SJCRH30 (cell line): Measurements from ENCODE around the gene PHF10. TPM values are rescaled to one million over a fixed set of nuclear protein-coding genes. Genes with fewer than 3 reads are reported as not detected.
"Not testable (repeated sequence)": the region's sequence is repeated elsewhere in the genome, so short reads cannot be mapped to it uniquely, and the experiment has no call there.

Experiments
- DNase-seq, 2 experiments: peaks; one replicate each; pipeline ENCODE4 v3.0.0-alpha.2; 2015 to 2020
- H3K27ac ChIP-seq: fragments of 250-450 bp; sonication (Bioruptor Pico); 2 replicates; pipeline ENCODE4 v1.5.1; 2020; ENCODE audit warnings: mild to moderate bottlenecking, moderate library complexity
- H3K27me3 ChIP-seq: fragments of 250-450 bp; sonication (Bioruptor Pico); 2 replicates; pipeline ENCODE4 v1.5.1; 2020; ENCODE audit warnings: mild to moderate bottlenecking, moderate library complexity
- H3K36me3 ChIP-seq: fragments of 250-450 bp; sonication (Bioruptor Pico); 2 replicates; pipeline ENCODE4 v1.5.1; 2020; ENCODE audit warnings: mild to moderate bottlenecking, moderate library complexity
- H3K4me1 ChIP-seq: fragments of 250-450 bp; sonication (Bioruptor Pico); 2 replicates; pipeline ENCODE4 v1.5.1; 2020; ENCODE audit warnings: mild to moderate bottlenecking, moderate library complexity
- H3K4me3 ChIP-seq: fragments of 250-450 bp; sonication (Bioruptor Pico); 2 replicates; pipeline ENCODE4 v1.5.1; 2020; ENCODE audit warnings: mild to moderate bottlenecking, moderate library complexity
- H3K9me3 ChIP-seq: fragments of 250-450 bp; sonication (Bioruptor Pico); replicated peaks from 2 replicates; pipeline ENCODE4 v1.5.1; 2020; ENCODE audit warnings: mild to moderate bottlenecking, moderate library complexity
- total RNA-seq: library from RNA; depleted of rRNA; stranded (reverse); fragments of >200 nt; shearing (Covaris generic); gene quantifications from 2 replicates; pipeline ENCODE4 v1.2.3, GENCODE V29; 2014

The PHF10 gene
- total RNA-seq, 1 experiment from 2014 or later, result 65.2 TPM

- H3K4me3 ChIP-seq, result no peak overlapping the region
- H3K27me3 ChIP-seq, result no peaks in the 10 kb centered on the region
- H3K36me3 ChIP-seq, result peaks cover 84% of the 10 kb centered on the region
- peaks cover 1% of the 10 kb centered on the region; the same call in 1 of the 2 replicates for H3K4me1 ChIP-seq
- no peak overlapping the region for H3K27ac ChIP-seq
- H3K9me3 ChIP-seq, result no peaks in the 10 kb centered on the region
- no peak for DNase-seq
Observed at GRCh38 chr6:169709293-169709692, 15.0 kb downstream of the PHF10 start.

GRCh38 chr6:169707772-169708171 lies 16.5 kb downstream of the PHF10 start:
- Histone ChIP-seq H3K4me3 (no peak overlapping the region), H3K4me1 (peaks cover 10% of the 10 kb centered on the region; the same call in 1 of the 2 replicates), H3K27ac (no peak overlapping the region), H3K9me3 (no peaks in the 10 kb centered on the region), H3K36me3 (peaks cover 75% of the 10 kb centered on the region), H3K27me3 (no peaks in the 10 kb centered on the region)
- no peak for DNase-seq

- no peak for DNase-seq
- H3K27ac ChIP-seq, result peak overlapping the region; percentile 74
- H3K36me3 ChIP-seq, result peaks cover 35% of the 10 kb centered on the region
- peaks cover 10% of the 10 kb centered on the region; the same call in 1 of the 2 replicates for H3K4me1 ChIP-seq
- no peaks in the 10 kb centered on the region for H3K27me3 ChIP-seq
- H3K9me3 ChIP-seq, result no peaks in the 10 kb centered on the region
- peak overlapping the region; percentile 82 for H3K4me3 ChIP-seq
Observed at GRCh38 chr6:169702840-169703246, 21.5 kb downstream of the PHF10 start.

DNA sequence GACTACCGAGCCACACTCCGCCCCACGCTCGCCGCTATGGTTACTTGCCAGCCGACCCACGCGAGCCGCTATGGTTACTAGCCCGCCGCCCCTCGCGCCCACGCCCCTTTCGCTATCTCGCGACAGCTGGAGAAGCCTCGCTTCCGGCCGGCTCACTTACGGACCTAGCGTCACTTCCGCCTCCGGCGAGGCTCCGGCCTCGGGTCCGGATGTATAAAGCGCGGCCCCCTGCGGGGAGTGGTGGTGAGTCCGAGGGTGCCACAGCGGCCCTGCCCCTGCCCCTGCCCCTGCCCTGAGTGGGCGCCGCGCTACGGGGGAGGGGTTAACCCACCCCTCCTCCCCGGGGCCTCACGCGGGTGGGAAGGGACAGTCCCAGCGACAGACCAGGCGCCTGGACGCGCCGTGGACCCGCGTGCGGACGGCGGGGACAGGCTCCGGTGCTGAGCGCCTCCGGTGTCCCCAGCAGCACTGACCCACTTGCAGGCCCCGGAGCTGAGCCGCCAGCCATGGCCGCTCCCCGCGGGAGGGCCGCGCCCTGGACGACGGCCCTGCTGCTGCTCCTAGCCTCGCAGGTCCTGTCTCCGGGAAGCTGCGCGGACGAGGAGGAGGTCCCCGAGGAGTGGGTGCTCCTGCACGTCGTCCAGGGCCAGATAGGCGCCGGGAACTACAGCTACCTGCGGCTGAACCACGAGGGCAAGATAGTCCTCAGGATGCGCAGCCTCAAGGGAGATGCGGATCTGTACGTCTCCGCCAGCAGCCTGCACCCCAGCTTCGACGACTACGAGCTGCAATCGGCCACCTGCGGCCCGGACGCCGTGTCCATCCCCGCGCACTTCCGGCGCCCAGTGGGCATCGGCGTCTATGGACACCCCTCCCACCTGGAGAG lies 22.1 kb downstream of the PHF10 start, which contains the start of the genes C6orf120 and WDR27:
Gene C6orf120 (plus strand): TSS at position 173 of the 886 bp plus-strand sequence. CDS start 334 bp downstream, at position 507.
Gene WDR27 (minus strand): TSS at position 76 of the 886 bp plus-strand sequence. CDS start 13,024 bp downstream, outside the sequence.
- Histone ChIP-seq H3K4me1 (peaks cover 10% of the 10 kb centered on the region; the same call in 1 of the 2 replicates), H3K9me3 (no peaks in the 10 kb centered on the region), H3K4me3 (peak within 1 kb of the TSS; percentile 82), H3K27ac (peak within 1 kb of the TSS; percentile 74), H3K27me3 (no peaks in the 10 kb centered on the region), H3K36me3 (peaks cover 30% of the 10 kb centered on the region)
- DNase-seq, result peak; percentile 97

GRCh38 chr6:169701311-169701953 lies 22.9 kb downstream of the PHF10 start:
- peak overlapping the region; percentile 82 for H3K4me3 ChIP-seq
- peaks cover 10% of the 10 kb centered on the region; the same call in 1 of the 2 replicates for H3K4me1 ChIP-seq
- H3K9me3 ChIP-seq, result no peaks in the 10 kb centered on the region
- DNase-seq, result no peak
- H3K27me3 ChIP-seq, result no peaks in the 10 kb centered on the region
- peak overlapping the region; percentile 74 for H3K27ac ChIP-seq
- peaks cover 24% of the 10 kb centered on the region for H3K36me3 ChIP-seq

- peak overlapping the region; percentile 82; the same call in 1 of the 2 replicates for H3K4me3 ChIP-seq
- H3K4me1 ChIP-seq, result peaks cover 10% of the 10 kb centered on the region; the same call in 1 of the 2 replicates
- no peaks in the 10 kb centered on the region for H3K27me3 ChIP-seq
- no peak for DNase-seq
- no peaks in the 10 kb centered on the region for H3K9me3 ChIP-seq
- peaks cover 14% of the 10 kb centered on the region for H3K36me3 ChIP-seq
- no peak overlapping the region for H3K27ac ChIP-seq
Observed at GRCh38 chr6:169700296-169700695, 24.0 kb downstream of the PHF10 start.

- not testable (repeated sequence) for H3K27ac ChIP-seq, H3K4me3 ChIP-seq, H3K4me1 ChIP-seq, H3K27me3 ChIP-seq, H3K9me3 ChIP-seq
- H3K36me3 ChIP-seq, result peaks cover 11% of the 10 kb centered on the region; the same call in 1 of the 2 replicates
- peak in 1 of 2 experiments; percentile 24 for DNase-seq
Observed at GRCh38 chr6:169697115-169697514, 27.2 kb downstream of the PHF10 start.

DNA sequence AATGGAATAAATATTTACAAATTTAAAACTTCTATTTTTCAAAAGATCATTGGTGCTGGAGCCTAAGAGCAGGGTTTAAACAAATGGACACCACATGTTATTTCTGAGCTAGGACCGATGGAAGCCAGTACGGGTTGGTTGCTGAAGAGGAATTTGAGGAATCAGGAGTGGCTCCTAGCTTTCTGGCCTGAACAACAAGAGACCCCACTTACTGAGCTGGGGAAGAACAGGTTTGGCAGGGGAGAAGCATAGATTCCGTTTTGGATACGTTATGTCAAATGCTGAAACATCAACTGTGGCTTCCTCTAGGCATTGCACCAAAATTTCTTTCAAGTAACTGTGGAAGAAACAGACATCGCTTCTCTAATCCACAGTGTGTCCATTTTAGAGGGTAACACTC lies 29.2 kb downstream of the PHF10 start:
- Histone ChIP-seq H3K4me1 (no peaks in the 10 kb centered on the region), H3K9me3 (no peaks in the 10 kb centered on the region), H3K27ac (no peak overlapping the region), H3K36me3 (peaks cover 22% of the 10 kb centered on the region), H3K27me3 (no peaks in the 10 kb centered on the region), H3K4me3 (no peak overlapping the region)
- DNase-seq, result no peak

DNA sequence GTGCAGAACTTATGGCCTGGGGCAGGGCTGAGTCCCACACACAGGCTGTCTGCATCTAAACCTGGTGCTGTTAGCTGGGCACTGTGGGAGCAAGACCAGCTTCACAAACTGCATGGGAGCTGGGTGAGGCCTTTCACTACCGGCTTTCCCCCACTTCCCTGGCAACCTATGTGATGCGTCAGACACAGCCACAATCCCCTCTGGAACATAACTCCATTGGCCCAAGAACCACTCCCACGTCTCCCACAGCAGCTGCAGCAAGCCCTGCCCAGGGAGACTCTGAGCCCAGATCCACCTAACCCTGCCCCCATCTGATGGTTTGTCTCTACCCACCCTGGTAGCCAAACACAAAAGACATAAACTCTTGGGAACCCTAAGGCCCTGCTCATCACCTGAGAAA lies 31.8 kb downstream of the PHF10 start:
- H3K27ac ChIP-seq, result no peak overlapping the region
- H3K4me3 ChIP-seq, result no peak overlapping the region
- H3K9me3 ChIP-seq, result no peaks in the 10 kb centered on the region
- DNase-seq, result no peak
- H3K27me3 ChIP-seq, result no peaks in the 10 kb centered on the region
- H3K36me3 ChIP-seq, result peaks cover 41% of the 10 kb centered on the region
- no peaks in the 10 kb centered on the region for H3K4me1 ChIP-seq

DNA sequence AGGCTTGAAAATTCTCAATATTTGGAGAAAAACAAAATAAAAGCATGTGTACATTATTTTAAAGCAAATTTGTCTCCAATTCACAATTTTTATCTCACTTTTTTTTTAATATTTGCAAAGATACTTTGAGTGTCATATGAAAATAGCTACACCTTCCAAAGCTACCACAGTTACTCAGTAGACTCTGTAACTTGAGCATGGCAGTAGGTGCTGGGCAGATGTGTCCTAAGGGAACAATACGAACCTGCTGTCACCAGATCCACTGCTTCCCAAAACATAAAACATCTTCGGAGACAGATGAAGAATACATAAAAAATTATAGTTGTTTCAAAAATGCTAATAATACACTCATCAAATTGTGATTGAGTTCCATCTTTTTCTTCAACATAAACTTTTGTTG lies 33.0 kb downstream of the PHF10 start:
- Histone ChIP-seq H3K4me3 (no peak overlapping the region), H3K27ac (no peak overlapping the region), H3K9me3 (peaks cover 5% of the 10 kb centered on the region), H3K36me3 (peaks cover 53% of the 10 kb centered on the region), H3K27me3 (no peaks in the 10 kb centered on the region), H3K4me1 (no peaks in the 10 kb centered on the region)
- no peak for DNase-seq

- no peaks in the 10 kb centered on the region for H3K27me3 ChIP-seq
- H3K4me1 ChIP-seq, result no peaks in the 10 kb centered on the region
- no peak overlapping the region for H3K27ac ChIP-seq
- peaks cover 59% of the 10 kb centered on the region for H3K36me3 ChIP-seq
- no peak overlapping the region for H3K4me3 ChIP-seq
- no peak for DNase-seq
- H3K9me3 ChIP-seq, result peaks cover 18% of the 10 kb centered on the region
Observed at GRCh38 chr6:169689287-169689686, 35.0 kb downstream of the PHF10 start.

DNA sequence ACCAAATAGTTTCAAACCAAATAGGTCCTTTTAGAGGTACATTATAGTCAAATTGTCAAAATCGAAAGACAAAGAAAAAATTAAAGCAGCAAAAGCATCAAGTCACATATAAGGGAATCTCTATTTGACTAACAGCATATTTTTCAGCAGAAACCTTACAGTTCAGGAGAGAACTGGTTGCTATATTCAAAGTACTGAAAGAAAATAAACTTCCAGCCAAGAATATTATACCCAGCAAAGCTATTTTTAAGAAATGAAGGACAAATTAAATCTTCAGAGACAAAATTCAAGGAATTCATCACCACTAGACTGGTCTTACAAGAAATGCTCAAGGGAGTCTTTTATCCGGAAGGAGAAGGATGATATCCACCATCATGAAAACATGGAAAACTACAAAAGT lies 38.4 kb downstream of the PHF10 start:
- H3K9me3 ChIP-seq, result peaks cover 18% of the 10 kb centered on the region
- H3K4me1 ChIP-seq, result no peaks in the 10 kb centered on the region
- no peak overlapping the region for H3K4me3 ChIP-seq
- no peaks in the 10 kb centered on the region for H3K27me3 ChIP-seq
- H3K36me3 ChIP-seq, result peaks cover 67% of the 10 kb centered on the region
- H3K27ac ChIP-seq, result no peak overlapping the region
- DNase-seq, result no peak

GRCh38 chr6:169684056-169684455 lies 40.2 kb downstream of the PHF10 start:
- DNase-seq, result no peak
- Histone ChIP-seq H3K36me3 (peaks cover 74% of the 10 kb centered on the region), H3K9me3 (peaks cover 18% of the 10 kb centered on the region), H3K4me3 (no peak overlapping the region), H3K4me1 (no peaks in the 10 kb centered on the region), H3K27ac (no peak overlapping the region), H3K27me3 (no peaks in the 10 kb centered on the region)

GRCh38 chr6:169678342-169678741 lies 46.0 kb downstream of the PHF10 start:
- Histone ChIP-seq H3K27ac (no peak overlapping the region), H3K9me3 (no peaks in the 10 kb centered on the region), H3K36me3 (peaks cover 57% of the 10 kb centered on the region), H3K4me3 (no peak overlapping the region), H3K4me1 (no peaks in the 10 kb centered on the region), H3K27me3 (no peaks in the 10 kb centered on the region)
- DNase-seq, result no peak

GRCh38 chr6:169677096-169677495 lies 47.2 kb downstream of the PHF10 start:
- H3K9me3 ChIP-seq, result no peaks in the 10 kb centered on the region
- no peaks in the 10 kb centered on the region for H3K27me3 ChIP-seq
- no peak overlapping the region for H3K27ac ChIP-seq
- no peak for DNase-seq
- H3K36me3 ChIP-seq, result peaks cover 49% of the 10 kb centered on the region
- H3K4me3 ChIP-seq, result no peak overlapping the region
- H3K4me1 ChIP-seq, result no peaks in the 10 kb centered on the region
